ENCODE results near the gene RGPD4. TPM values are rescaled to one million over a fixed set of nuclear protein-coding genes. Genes with fewer than 3 reads are reported as not detected.
"Not testable (repeated sequence)": the region's sequence is repeated elsewhere in the genome, so short reads cannot be mapped to it uniquely, and the experiment has no call there.

The RGPD4 gene
- under 1 TPM; 0.67 TPM for total RNA-seq

- POLR2A ChIA-PET, CTCF ChIA-PET: not testable (repeated sequence)
Observed at GRCh38 chr2:107826749-107827148, at the start of gene RGPD4. Gene RGPD4, plus strand, starts transcription at chr2:107826892. Its CDS starts 122 bp downstream, at chr2:107827014.

- POLR2A ChIA-PET, result no interaction called here
- CTCF ChIA-PET, result no interaction called here
Observed at GRCh38 chr2:107777974-107778373, 48.7 kb upstream of the RGPD4 start.

- ChIA-PET CTCF (no interaction called here), POLR2A (no interaction called here)
Observed at GRCh38 chr2:107785756-107786155, 40.9 kb upstream of the RGPD4 start.

GRCh38 chr2:107790837-107791236 is 35.9 kb upstream of the RGPD4 start:
- ChIA-PET CTCF (no interaction called here), POLR2A (no interaction called here)

GRCh38 chr2:107801498-107801897 is 25.2 kb upstream of the RGPD4 start:
- CTCF ChIA-PET, result interaction anchor here (1.2 kb wide), 1 partner anchor 12 kb away, joined by 3 read pairs; no protein-coding TSS in a partner anchor

GRCh38 chr2:107804608-107805498 is 21.8 kb upstream of the RGPD4 start:
- ChIA-PET CTCF (no interaction called here), POLR2A (no interaction called here)

More at GRCh38 chr2:107801498-107801897, 25.2 kb upstream of the RGPD4 start:
- POLR2A ChIA-PET, result no interaction called here

GRCh38 chr2:107806901-107807300 is 19.8 kb upstream of the RGPD4 start:
- CTCF ChIA-PET, result no interaction called here
- POLR2A ChIA-PET, result no interaction called here

GRCh38 chr2:107807988-107808387 is 18.7 kb upstream of the RGPD4 start:
- ChIA-PET CTCF (no interaction called here), POLR2A (no interaction called here)

- ChIA-PET CTCF (no interaction called here), POLR2A (no interaction called here)
Observed at GRCh38 chr2:107808959-107809358, 17.7 kb upstream of the RGPD4 start.

- ChIA-PET POLR2A (no interaction called here), CTCF (no interaction called here)
Observed at GRCh38 chr2:107809835-107810234, 16.9 kb upstream of the RGPD4 start.

- POLR2A ChIA-PET, result no interaction called here
Observed at GRCh38 chr2:107810734-107811133, 16.0 kb upstream of the RGPD4 start.

GRCh38 chr2:107811411-107811810 is 15.3 kb upstream of the RGPD4 start:
- CTCF ChIA-PET, result no interaction called here

More at GRCh38 chr2:107810734-107811133, 16.0 kb upstream of the RGPD4 start:
- CTCF ChIA-PET, result no interaction called here

GRCh38 chr2:107812006-107812405 is 14.7 kb upstream of the RGPD4 start:
- ChIA-PET POLR2A (no interaction called here), CTCF (no interaction called here)

More at GRCh38 chr2:107811411-107811810, 15.3 kb upstream of the RGPD4 start:
- POLR2A ChIA-PET, result no interaction called here

GRCh38 chr2:107817378-107817777 is 9.3 kb upstream of the RGPD4 start:
- ChIA-PET POLR2A (no interaction called here), CTCF (no interaction called here)

- ChIA-PET CTCF (no interaction called here), POLR2A (no interaction called here)
Observed at GRCh38 chr2:107822302-107822701, 4.4 kb upstream of the RGPD4 start.

GRCh38 chr2:107824451-107825205 is 2.1 kb upstream of the RGPD4 start:
- POLR2A ChIA-PET, result no interaction called here
- CTCF ChIA-PET, result no interaction called here

- ChIA-PET CTCF (no interaction called here), POLR2A (no interaction called here)
Observed at GRCh38 chr2:107825206-107825563, 1.5 kb upstream of the RGPD4 start.

GRCh38 chr2:107829514-107829913 is 2.8 kb downstream of the RGPD4 start:
- CTCF ChIA-PET, POLR2A ChIA-PET: not testable (repeated sequence)

GRCh38 chr2:107833152-107833551 is 6.5 kb downstream of the RGPD4 start:
- CTCF ChIA-PET, POLR2A ChIA-PET: not testable (repeated sequence)

- POLR2A ChIA-PET, CTCF ChIA-PET: not testable (repeated sequence)
Observed at GRCh38 chr2:107833618-107834017, 6.9 kb downstream of the RGPD4 start.

GRCh38 chr2:107916121-107916520 is 89.4 kb downstream of the RGPD4 start:
- CTCF ChIA-PET, POLR2A ChIA-PET: not testable (repeated sequence)

Measured in activated CD8-positive, alpha-beta memory T cell treated with anti-CD3 and anti-CD28 coated beads for 36 hours (primary cell).